Activated naive CD8-positive, alpha-beta T cell treated with anti-CD3 and anti-CD28 coated beads, Interleukin-2, amount 50 U/mL, for 16 hours (primary cell): ENCODE data around the gene FECH.
"Not testable (repeated sequence)": the region's sequence is repeated elsewhere in the genome, so short reads cannot be mapped to it uniquely, and the experiment has no call there.

ENCODE experiments used
- DNase-seq: peaks from one replicate; pipeline ENCODE4 v3.0.0-alpha.2; 2020; ENCODE audit warnings: low read depth, low spot score

FECH gene

DNA sequence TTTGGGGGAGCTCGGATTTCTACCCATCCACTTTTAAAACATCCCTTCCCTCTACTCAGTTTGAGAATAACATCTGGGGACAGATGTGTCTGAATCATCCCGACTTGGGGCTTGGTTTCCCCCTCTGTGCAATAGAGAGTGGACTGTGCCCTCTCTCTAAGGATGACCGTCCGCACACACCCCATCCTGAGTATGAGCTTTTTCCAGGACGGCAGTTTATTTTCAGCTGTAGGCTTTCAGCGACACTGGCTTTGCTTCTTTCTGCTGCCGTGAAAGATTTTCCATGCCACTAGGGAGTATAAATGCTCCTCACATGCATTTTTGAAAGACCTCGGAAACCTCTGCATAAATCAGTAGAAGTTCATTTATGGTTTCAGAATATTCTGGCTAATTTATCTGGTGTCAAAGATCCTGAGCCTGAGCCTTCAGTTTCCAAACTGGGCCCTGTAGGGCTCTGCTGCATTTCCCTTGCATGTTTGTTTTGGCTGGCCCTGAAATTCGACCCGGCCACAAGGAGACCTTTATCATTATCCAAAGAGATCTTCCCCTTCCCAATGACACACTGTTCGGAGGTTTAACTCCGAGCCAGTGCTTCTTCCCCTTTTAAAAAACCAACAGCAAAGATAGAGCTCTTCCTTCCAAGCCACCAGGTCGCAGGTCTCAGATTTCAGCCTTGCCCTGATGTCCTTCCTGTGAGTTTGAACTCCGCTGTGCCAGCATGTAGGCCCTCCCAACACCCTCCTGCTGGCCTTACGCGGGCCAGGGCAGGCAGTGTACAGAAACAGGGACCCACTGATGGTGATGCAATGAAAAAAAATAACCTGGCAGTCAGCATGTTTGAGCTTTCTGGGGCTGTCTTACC is 53.3 kb downstream of the FECH start:
- no peak for DNase-seq

DNA sequence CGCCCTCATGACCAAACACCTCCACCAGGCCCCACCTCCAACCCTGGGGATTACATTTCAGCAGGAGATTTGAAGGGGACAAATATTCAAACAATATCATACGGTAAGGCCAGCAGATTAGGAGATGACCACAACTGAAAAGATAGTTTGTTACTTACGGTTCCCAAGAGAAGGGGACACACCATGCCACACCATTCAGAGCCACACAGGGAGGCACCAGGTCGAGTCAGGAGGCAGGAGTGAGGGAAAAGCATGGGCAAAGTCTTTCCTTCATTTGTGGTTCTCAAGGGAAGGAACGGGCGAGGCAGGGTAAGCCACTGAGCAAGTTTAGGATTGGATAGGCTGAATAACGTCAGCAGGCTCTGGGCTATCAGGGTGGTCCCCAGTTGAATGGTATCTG is 57.4 kb downstream of the FECH start:
- DNase-seq = no peak

DNA sequence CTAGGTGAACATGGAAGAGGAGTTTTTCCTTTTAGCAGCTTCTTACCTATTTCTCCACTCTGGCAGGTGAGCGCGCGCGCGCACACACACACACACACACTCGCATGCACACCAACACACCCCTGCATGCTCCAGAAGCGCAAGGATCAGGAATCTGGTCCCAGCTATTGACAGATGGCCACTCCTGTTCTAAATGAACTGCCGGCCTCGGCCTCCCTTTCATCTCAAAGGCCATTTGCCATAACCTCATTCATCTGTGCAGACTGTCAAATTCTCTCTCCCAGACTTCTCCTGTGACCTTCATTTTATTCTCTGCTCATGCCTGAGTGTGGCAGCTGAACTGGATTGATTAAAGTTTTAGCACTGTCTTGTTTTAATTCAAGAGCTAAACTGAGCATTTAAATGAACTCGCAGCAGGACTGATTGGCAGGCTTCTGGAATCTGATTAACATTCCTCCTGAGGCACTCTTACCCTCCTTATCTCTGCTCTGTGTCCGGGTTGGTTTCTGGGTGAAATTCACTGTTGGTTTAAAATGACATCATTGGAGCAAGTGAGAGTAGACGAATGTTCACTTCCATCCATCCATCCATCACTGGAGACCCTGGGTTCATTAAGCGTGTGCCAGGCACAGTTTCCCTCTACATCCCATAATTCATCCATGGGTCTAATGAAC is 58.8 kb downstream of the FECH start:
- no peak for DNase-seq

DNA sequence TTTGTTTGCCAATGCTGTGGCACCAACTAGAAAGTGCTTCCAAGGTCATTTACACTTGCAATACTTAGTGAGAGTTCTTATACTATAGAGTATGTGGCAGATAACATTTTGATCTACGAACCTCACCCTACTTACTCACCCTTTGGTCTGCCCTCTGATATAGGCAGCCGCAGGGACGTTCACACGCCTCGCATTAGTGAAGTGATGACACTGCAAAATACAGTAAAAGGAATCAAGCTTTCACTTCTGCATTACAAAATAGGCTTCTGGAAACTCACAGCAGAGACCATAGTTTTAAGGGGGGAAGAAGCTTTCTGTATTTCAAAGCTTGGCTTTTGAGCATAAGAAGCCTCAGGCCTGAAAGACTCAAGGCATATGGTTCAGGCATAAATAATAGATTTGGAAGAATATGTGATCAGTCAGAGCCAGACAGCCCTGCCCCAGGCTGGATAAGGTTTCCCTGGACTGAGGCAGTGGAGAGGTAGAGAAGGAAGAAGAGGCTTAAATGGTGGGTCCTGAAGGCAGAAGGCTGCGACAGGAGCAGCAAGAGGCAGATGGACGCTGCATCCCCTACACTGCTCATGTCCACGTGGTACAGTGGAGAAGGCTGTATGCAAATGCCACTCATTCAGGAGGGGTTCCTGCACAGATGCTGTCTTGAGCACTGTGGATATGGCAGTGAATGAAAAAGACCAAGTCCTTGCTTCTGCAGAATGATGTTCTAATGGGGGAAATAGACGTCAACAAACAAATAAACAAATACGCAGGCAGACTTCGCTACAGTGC is 63.1 kb downstream of the FECH start:
- DNase-seq = no peak

DNA sequence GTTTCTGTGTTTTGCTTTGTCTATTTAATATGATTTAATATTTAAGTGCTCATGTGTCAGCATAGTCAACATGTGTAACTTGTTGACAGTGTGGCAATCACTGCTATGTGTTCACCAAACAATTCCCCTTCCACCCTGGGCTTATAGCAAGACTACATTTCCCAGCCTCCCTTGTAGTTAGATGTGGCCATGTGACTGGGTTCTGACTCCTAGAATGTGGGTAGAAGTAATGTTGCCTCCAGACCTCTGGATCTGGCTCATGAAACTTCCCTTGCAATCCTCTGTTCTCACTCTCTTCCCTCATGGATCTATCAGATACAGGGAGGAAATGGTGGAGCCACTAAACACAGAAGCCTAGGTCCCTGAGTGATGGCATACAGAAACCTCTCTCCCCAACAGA is 64.2 kb downstream of the FECH start:
- not testable (repeated sequence) for DNase-seq

- no peak for DNase-seq
These were observed 66.7 kb downstream of the FECH start for GRCh38 chr18:57519668-57520424.

GRCh38 chr18:57518533-57518932 is 68.0 kb downstream of the FECH start:
- no peak for DNase-seq

DNA sequence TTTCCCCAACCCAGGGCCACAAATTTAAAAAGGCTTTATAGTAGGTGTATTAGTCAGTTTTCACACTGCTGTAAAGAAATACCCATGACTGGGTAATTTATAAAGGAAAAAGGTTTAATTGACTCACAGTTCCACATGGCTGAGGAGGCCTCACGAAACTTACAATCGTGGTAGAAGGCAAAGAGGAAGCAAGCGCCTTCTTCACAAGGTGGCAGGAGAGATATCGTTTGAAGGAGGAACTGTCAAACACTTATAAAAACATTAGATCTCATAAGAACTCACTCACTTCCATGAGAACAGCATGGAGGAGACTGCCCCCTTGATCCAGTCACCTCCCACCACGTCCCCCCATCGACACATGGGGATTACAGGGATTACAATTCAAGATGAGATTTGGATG is 70.4 kb downstream of the FECH start:
- DNase-seq = no peak

DNA sequence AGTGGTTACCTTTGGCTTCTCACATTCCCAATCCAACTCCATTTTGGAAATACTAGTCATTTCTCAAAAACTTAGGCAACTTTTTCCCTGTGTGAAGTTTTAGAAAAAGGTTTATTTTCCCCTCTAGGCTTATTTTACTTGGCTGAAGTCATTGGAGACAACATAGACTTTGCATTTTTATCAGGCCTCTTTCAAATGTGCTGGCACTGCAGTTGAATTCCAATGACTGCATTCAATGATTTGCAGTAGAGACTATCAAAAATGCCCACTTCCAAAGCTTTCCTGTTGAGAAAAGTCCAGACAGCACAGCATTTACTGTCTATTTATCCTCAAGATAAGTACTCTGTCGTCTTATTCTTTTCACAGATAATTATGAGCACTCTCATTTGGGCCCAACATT is 81.3 kb downstream of the FECH start:
- no peak for DNase-seq

GRCh38 chr18:57502624-57503023 is 83.9 kb downstream of the FECH start:
- no peak for DNase-seq

DNA sequence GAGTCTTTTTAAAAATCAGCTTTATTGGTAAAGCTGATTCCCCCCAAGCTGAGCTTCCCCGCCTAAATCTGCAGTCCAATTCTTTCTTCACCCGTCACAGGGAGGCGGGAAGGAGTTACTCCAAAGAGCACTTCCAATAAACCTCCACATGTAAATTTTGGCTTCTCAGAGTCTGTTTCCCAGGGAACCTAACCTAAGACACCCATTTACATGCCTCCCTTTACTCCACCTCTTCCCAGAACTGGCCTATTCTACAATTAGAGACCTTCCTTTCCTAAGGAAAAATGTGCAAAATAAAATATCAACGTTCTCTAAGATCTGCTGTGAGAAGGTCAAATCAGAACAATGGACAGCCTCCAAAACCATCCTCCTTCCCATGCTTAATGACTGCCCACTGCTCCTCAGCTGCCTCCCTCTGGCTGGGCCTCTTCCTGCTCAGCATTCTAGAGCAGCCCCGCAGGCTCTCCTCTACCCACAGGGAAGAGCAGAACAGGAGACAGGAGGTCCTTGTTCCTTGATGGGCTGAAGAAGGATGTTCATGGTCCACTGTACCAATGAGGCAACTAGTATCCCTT is 87.7 kb downstream of the FECH start:
- DNase-seq = no peak
